Tibial artery (tissue), 4 donors: ENCODE data around the gene FRS2.
A peak's percentile ranks its signal among the peaks of the same experiment; 100 is the strongest.

Experiments
- DNase-seq, 2 donors: peaks; one replicate each; pipeline ENCODE4 v3.0.0-alpha.2; 2019
- H3K27ac ChIP-seq, 2 donors: fragments of 200-600 bp; sonication (generic) in 1 of 2; 1 replicate in 1 of 2; 2 replicates in 1 of 2; pipeline ENCODE4 v1.5.1; 2018 to 2019; ENCODE audit warnings: mild to moderate bottlenecking in 1 of 2
- H3K27me3 ChIP-seq, 2 donors: fragments of 200-600 bp; sonication (generic) in 1 of 2; one replicate each; pipeline versions ENCODE4 v1.5.1 to v1.6.0; 2016 to 2019
- H3K36me3 ChIP-seq, 3 donors: fragments of 200-600 bp; sonication (generic) in 2 of 3; one replicate each; pipeline ENCODE4 v1.5.1; 2016 to 2019; ENCODE audit warnings: mild to moderate bottlenecking in 2 of 3
- H3K4me1 ChIP-seq, 4 donors: fragments of 200-600 bp; sonication (generic) in 2 of 4; 1 replicate in 3 of 4; 2 replicates in 1 of 4; pipeline ENCODE4 v1.5.1; 2016 to 2019
- H3K4me3 ChIP-seq, 2 donors: fragments of 200-600 bp; sonication (generic) in 1 of 2; 1 replicate in 1 of 2; 2 replicates in 1 of 2; pipeline ENCODE4 v1.5.1; 2018 to 2019; ENCODE audit warnings: mild to moderate bottlenecking in 2 of 2
- H3K9me3 ChIP-seq, 3 donors: fragments of 200-600 bp; sonication (generic) in 1 of 3; one replicate each; pipeline ENCODE4 v1.5.1; 2016 to 2019
- intact Hi-C: fragments of 100-400 bp; cut with DNase I; formaldehyde crosslinking; loops from one replicate; pipeline ENCODE4 v1.15.0; 2023; ENCODE audit warnings: low total_unique reads
- TF ChIP-seq, protein P1 (sequence below), 2 experiments: fragments of 200-600 bp in 1 of 2; fragments of 450-650 bp in 1 of 2; IDR thresholded peaks; one replicate each; pipeline ENCODE4 v1.5.1; 2017 to 2019; ENCODE audit warnings: antibody characterized with exemption in 2 of 2, mild to moderate bottlenecking in 1 of 2, moderate library complexity in 1 of 2

FRS2 gene

DNA sequence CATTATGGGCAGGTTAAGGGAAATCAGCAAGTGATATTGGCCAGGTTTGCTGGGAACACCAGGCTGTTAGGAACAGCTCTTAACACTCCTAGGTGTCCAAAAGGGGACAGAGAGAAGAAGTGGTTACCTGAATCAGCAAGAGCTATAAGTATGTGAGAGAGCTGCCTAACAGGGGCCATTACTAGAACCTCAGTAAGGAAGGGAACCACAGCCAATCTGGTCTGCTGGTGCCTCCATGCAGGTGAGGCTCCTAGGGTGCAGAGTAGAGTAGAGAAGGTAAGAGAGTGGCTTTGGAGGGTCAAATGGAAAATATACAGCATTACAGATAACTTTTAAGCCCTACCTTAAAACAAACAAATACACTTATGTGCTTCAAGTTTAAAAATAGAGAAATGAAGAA, 78.5 kb downstream of the FRS2 start:
- TF ChIP-seq, protein P1, sequence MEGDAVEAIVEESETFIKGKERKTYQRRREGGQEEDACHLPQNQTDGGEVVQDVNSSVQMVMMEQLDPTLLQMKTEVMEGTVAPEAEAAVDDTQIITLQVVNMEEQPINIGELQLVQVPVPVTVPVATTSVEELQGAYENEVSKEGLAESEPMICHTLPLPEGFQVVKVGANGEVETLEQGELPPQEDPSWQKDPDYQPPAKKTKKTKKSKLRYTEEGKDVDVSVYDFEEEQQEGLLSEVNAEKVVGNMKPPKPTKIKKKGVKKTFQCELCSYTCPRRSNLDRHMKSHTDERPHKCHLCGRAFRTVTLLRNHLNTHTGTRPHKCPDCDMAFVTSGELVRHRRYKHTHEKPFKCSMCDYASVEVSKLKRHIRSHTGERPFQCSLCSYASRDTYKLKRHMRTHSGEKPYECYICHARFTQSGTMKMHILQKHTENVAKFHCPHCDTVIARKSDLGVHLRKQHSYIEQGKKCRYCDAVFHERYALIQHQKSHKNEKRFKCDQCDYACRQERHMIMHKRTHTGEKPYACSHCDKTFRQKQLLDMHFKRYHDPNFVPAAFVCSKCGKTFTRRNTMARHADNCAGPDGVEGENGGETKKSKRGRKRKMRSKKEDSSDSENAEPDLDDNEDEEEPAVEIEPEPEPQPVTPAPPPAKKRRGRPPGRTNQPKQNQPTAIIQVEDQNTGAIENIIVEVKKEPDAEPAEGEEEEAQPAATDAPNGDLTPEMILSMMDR (IDR thresholded peaks at IDR 0.05) = no peak
- intact Hi-C loops = no loop called here
- no peak for DNase-seq
- Histone ChIP-seq H3K9me3 (no peaks in the 10 kb centered on the region), H3K4me1 (peaks cover 0 to 3% (median under 1%) of the 10 kb centered on the region in 4 donors), H3K4me3 (no peak overlapping the region), H3K36me3 (no peaks in the 10 kb centered on the region), H3K27me3 (no peaks in the 10 kb centered on the region), H3K27ac (no peak overlapping the region)

DNA sequence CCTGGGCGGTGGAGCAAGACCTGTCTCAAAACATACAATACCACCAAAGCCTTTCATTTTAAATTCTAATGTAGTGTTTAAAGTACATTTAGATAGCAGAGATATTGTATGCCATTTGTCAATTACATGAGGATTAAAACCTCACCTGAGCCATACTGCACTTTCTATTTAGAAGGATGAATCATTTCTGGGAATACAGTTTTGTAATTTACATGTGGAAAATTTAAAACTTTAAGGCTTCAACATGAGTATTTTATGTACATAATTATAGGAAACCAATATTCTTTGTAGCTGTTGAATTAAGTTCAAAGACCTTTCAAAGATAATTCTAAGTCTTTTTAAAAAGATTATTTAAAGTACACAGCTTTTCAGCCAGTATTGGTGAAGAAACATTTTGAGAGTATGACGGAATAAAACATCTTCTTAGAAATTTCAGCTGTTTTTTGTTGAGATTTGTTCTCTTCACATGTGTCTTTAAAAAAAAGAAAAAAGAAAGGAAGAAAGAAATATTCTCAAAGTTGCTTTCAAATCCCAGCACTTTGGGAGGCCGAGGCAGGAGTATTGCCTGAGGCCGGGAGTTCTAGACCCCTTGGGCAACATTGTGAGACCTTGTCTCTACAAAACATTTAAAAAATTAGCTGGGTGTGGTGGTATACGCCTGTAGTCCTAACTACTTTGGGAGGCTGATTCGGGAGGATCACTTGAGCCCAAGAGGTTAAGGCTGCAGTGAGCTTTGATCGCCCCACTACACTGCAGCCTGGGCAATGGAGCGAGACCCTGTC, 80.6 kb downstream of the FRS2 start:
- intact Hi-C loops = no loop called here
- H3K4me1 ChIP-seq = peaks cover 0 to 13% (median 2%) of the 10 kb centered on the region in 4 donors

DNA sequence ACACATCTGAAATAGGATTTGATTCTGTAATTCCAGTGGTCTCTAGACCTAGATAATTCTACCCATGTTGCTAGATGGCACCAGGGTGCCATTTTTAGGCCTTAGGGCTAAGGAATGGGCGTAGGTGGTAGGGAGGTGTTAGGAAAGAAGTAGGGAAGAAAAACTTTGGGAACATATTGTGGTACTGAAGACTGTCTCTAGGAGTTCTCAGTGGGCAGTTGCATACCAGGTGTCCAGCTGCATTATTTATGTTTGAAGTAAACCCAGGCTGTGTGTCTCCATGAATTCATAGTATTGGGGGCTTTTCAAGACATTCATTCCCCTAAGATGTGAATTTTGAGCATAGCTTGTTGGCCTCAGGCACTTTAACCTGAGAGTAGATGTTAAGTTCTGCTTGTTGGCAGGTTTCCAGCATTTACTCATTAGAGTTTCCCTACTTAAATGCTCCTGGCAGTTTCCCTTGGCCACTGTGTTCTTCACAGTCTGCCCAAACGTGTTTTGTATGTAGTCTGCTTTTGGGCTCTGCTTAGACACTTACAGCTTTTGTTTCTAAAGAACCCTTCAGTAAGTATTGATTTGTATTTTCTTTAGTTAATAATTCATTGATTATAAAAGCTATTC, 83.5 kb downstream of the FRS2 start:
- TF ChIP-seq, protein P1 (IDR thresholded peaks at IDR 0.05) = no peak
- Histone ChIP-seq H3K4me3 (no peak overlapping the region), H3K9me3 (no peaks in the 10 kb centered on the region), H3K27me3 (no peaks in the 10 kb centered on the region), H3K36me3 (no peaks in the 10 kb centered on the region), H3K4me1 (peaks cover 0 to 25% (median 8%) of the 10 kb centered on the region in 4 donors), H3K27ac (peak overlapping the region in 1 of 2 donors; percentile 25)
- intact Hi-C loops = no loop called here
- no peak for DNase-seq

More for the DNA sequence above, 80.6 kb downstream of the FRS2 start:
- Histone ChIP-seq H3K4me3 (no peak overlapping the region), H3K27ac (no peak overlapping the region), H3K27me3 (no peaks in the 10 kb centered on the region), H3K36me3 (no peaks in the 10 kb centered on the region), H3K9me3 (no peaks in the 10 kb centered on the region)
- TF ChIP-seq, protein P1 (IDR thresholded peaks at IDR 0.05) = no peak
- DNase-seq = no peak

DNA sequence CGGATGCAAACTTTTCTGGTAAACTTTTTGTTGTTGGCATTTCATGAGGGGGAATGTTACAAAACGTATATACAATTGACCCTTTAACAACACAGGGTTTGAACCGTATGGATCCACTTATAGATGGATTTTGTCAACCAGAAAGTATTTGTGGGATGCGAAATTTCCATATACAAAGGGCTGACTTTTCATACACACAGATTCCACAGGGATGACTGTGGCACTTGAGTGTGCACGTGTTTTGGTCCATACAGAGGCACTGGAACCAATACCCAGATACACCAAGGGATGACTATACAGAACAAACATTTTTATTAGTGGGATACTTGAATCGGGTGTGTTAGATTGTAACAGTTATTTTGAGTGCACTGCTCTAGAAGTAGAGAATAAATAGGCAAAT, 85.3 kb downstream of the FRS2 start:
- peaks cover 0 to 28% (median 8%) of the 10 kb centered on the region in 4 donors for H3K4me1 ChIP-seq
- H3K4me3 ChIP-seq = no peak overlapping the region
- DNase-seq = no peak
- TF ChIP-seq, protein P1 (IDR thresholded peaks at IDR 0.05) = no peak
- no peaks in the 10 kb centered on the region for H3K27me3 ChIP-seq
- no peak overlapping the region for H3K27ac ChIP-seq
- no peaks in the 10 kb centered on the region for H3K36me3 ChIP-seq
- intact Hi-C loops = no loop called here
- H3K9me3 ChIP-seq = no peaks in the 10 kb centered on the region

DNA sequence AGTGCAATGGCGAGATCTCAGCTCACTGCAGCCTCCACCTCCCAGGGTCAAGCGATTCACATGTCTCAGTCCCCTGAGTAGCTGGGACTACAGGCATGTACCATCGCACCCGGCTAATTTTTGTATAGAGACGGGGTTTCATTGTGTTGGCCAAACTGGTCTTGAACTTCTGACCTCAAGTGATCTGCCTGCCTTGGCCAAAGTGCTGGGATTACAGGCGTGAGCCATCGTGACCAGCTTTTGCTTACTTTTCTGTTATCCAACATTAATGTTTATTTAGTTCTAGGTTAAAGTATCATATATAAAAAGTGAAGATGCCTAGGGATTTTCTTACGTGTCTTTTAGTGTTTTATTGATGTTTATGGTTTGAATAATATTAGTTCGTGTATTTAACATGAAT, 86.2 kb downstream of the FRS2 start:
- Histone ChIP-seq H3K36me3 (no peaks in the 10 kb centered on the region), H3K4me3 (no peak overlapping the region), H3K27me3 (no peaks in the 10 kb centered on the region), H3K27ac (no peak overlapping the region), H3K9me3 (no peaks in the 10 kb centered on the region), H3K4me1 (peaks cover 0 to 28% (median 8%) of the 10 kb centered on the region in 4 donors)
- DNase-seq = no peak
- intact Hi-C loops = no loop called here
- TF ChIP-seq, protein P1 (IDR thresholded peaks at IDR 0.05) = no peak
